ENCODE results near the gene NADSYN1.

Gene NADSYN1

GRCh38 chr11:71451596-71452198 lies 1.3 kb upstream of the NADSYN1 start:
- no peak for DNase-seq

GRCh38 chr11:71452199-71453036 lies 585 bp upstream of the NADSYN1 start:
- no peak for DNase-seq

- DNase-seq = no peak
Measured at GRCh38 chr11:71453918-71454304, 908 bp downstream of the NADSYN1 start.

GRCh38 chr11:71454470-71455113 lies 1.6 kb downstream of the NADSYN1 start:
- no peak for DNase-seq

GRCh38 chr11:71456294-71456693 lies 3.3 kb downstream of the NADSYN1 start:
- no peak for DNase-seq

GRCh38 chr11:71456831-71457230 lies 3.8 kb downstream of the NADSYN1 start:
- no peak for DNase-seq

GRCh38 chr11:71458146-71459070 lies 5.4 kb downstream of the NADSYN1 start:
- no peak for DNase-seq

- no peak for DNase-seq
Measured at GRCh38 chr11:71459076-71459766, 6.2 kb downstream of the NADSYN1 start.

- no peak for DNase-seq
Measured at GRCh38 chr11:71459767-71460320, 6.8 kb downstream of the NADSYN1 start.

GRCh38 chr11:71461696-71462095 lies 8.7 kb downstream of the NADSYN1 start:
- DNase-seq = no peak

- no peak for DNase-seq
Measured at GRCh38 chr11:71462726-71463125, 9.7 kb downstream of the NADSYN1 start.

GRCh38 chr11:71463331-71464211 lies 10.6 kb downstream of the NADSYN1 start:
- DNase-seq = no peak

- no peak for DNase-seq
Measured at GRCh38 chr11:71465054-71465453, 12.1 kb downstream of the NADSYN1 start.

GRCh38 chr11:71466358-71466757 lies 13.4 kb downstream of the NADSYN1 start:
- no peak for DNase-seq

GRCh38 chr11:71467164-71467563 lies 14.2 kb downstream of the NADSYN1 start:
- DNase-seq = no peak

GRCh38 chr11:71470946-71471345 lies 17.9 kb downstream of the NADSYN1 start:
- DNase-seq = no peak

GRCh38 chr11:71472357-71472885 lies 19.4 kb downstream of the NADSYN1 start:
- no peak for DNase-seq

- no peak for DNase-seq
Measured at GRCh38 chr11:71472941-71473792, 20.2 kb downstream of the NADSYN1 start.

- DNase-seq = no peak
Measured at GRCh38 chr11:71473793-71474080, 20.7 kb downstream of the NADSYN1 start.

All from T1000 (cell line).